Measurements from ENCODE around the gene ZFHX3.

Gene ZFHX3

DNA sequence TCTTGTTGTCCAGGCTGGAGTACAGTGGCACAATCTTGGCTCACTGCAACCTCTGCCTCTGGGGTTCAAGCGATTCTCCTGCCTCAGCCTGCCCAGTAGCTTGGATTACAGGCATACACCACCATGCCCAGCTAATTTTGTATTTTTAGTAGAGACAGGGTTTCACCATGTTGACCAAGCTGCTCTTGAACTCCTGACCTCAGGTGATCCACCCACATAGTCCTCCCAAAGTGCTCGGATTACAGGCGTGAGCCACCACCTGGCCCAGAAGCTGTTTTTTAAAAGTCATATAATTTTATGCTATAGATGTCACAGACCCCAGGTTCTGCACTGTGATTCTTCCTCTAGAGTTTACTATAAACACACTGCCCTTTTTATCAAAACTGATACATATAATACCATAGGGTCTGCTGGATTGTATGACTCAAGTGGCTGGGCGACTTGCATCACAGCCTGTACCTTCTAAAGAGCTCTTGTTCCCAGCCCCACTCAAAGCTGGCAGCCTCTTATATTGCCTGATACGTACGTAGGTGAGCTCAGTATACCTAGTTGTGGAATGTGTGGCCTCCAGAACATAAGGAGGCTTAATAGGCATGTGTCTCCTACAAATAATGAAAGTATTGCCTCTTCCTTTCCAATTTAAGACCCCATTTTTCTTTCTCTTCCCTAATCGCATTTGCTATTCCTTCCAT lies 295.8 kb downstream of the ZFHX3 start:
- no peak for DNase-seq (ENCODE audit: low read depth)

DNA sequence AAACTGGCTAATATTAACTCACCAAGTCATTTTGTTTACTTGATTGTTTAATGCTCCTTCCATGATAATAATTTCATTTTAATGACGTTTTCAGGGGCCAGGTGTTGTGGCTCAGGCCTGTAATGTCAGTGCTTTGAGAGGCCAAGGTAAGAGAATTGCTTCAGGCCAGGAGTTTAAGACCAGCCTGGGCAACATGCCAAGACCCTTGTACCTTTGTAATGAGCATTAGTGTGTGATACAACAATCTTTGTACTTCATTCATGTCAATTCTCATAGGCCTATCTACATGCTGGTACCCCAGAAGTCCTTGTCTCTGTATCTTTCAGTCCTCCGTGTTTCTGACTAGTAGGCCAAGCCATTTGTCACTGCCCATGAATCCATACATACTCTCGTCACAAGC lies 296.9 kb downstream of the ZFHX3 start:
- no peak for DNase-seq (ENCODE audit: low read depth)

DNA sequence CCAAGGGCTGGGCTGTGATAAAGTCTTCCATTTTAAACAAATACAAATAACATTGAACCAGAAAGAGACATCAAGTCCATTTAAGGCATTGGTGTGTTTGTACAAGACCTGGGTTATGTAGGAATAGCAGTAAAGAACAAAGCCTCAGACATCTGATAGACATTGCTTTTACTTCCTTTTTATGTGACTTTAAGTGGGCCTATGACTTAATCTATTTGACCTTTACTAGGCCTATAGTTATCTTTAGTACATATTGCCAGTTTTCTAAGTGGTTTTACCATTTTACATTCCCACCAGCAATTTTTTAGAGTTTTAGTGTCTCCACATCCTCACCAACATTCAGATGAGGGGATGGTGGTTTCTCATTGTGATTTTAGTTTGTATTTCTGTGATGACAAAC lies 298.8 kb downstream of the ZFHX3 start:
- DNase-seq (ENCODE audit: low read depth) = no peak

GRCh38 chr16:72744076-72744793 lies 303.7 kb downstream of the ZFHX3 start:
- DNase-seq (ENCODE audit: low read depth) = no peak

- no peak for DNase-seq (ENCODE audit: low read depth)
These were observed 304.7 kb downstream of the ZFHX3 start for GRCh38 chr16:72743011-72743761.

DNA sequence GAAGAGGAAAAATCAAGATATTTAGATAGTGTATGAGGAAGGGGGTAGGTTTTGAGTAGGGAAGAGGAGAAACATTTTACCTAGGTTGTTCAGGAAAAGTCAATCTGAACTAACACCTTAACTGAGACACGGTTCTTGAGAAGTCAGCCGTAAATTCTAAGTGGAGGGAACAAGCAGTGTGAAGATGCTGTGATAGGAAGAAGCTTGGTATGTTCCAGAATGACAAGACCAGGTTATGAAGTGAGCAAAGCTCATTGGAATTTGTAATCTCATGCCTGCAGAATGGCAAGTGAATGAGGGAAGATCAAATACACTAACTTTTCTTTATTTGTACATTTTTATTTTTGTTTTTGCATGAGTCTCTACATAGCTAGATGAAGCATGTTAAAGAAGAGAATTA lies 307.6 kb downstream of the ZFHX3 start:
- no peak for DNase-seq (ENCODE audit: low read depth)

GRCh38 chr16:72739577-72739976 lies 308.4 kb downstream of the ZFHX3 start:
- no peak for DNase-seq (ENCODE audit: low read depth)

DNA sequence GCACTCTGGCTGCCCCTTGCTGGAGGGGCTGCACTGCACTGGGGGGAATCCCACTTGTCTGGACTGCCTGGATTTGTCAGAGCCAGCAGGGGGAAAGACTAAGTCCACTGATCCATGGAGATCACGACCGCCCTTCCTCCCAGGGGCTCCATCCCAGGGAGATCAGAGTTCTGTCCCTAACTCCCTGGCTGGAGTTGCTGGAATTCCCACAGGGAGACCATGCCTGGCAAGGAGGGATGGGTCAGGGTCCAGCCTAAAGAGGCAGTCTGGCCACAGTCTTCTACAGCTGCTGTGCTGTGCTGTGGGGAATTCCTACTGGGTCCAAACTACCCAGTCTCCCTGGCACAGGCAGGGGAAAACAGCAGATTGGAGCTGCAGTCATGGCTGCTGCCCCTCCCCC lies 311.9 kb downstream of the ZFHX3 start:
- DNase-seq (ENCODE audit: low read depth) = no peak

Data from T follicular helper cell (primary cell).